Stimulated activated effector memory CD8-positive, alpha-beta T cell treated with anti-CD3 and anti-CD28 coated beads, Interleukin-12 subunit alpha, Interleukin-12 subunit beta, amount 100 ng/mL, for 72 hours (primary cell): Measurements from ENCODE around the gene TJP3.

Source experiments
- ATAC-seq: fragments of 150-1000 bp; cut with Tn5 transposase; 2 replicates; pipeline ENCODE4 v1.10.0; 2021
- DNase-seq, 2 donors: peaks; one replicate each; pipeline ENCODE4 v3.0.0; 2021 to 2022; ENCODE audit warnings: low spot score in 2 of 2
- H3K27ac Mint-ChIP-seq: one replicate; pipeline ENCODE4 v1.8.0; 2022; ENCODE audit warnings: mild to moderate bottlenecking, mixed read lengths
- H3K36me3 Mint-ChIP-seq: one replicate; pipeline ENCODE4 v1.8.0; 2022; ENCODE audit warnings: mild to moderate bottlenecking, mixed read lengths
- H3K4me1 Mint-ChIP-seq: one replicate; pipeline ENCODE4 v1.8.0; 2022; ENCODE audit warnings: mixed read lengths
- H3K4me3 Mint-ChIP-seq: one replicate; pipeline ENCODE4 v1.8.0; 2022; ENCODE audit warnings: mild to moderate bottlenecking, mixed read lengths
- H3K9me3 Mint-ChIP-seq: one replicate; pipeline ENCODE4 v1.8.0; 2022; ENCODE audit warnings: mixed read lengths

TJP3 gene

DNA sequence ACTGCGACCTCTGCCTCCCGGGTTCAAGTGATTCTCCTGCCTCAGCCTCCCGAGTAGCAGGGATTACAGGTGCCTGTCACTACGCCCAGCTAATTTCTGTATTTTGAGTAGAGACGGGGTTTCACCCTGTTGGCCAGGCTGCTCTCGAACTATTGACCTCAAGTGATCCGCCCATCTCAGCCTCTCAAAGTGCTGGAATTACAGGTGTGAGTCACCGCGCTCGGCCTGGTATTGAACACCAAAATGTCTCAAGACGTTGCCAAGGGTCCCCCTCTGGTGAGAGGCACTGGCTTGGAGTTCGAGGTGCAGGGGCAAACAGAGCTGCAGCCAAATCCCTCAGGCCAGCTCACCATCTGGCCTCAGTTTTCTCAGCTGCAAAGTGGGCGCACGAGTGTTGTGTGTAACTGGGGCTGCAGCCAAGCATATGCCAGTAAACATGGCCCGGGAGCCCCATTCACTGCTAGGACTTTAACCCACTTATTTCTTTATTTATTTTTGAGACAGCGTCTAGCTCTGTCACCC, 8.0 kb downstream of the TJP3 start:
- peaks cover 16% of the 10 kb centered on the region for H3K4me1 Mint-ChIP-seq
- no peaks in the 10 kb centered on the region for H3K36me3 Mint-ChIP-seq
- DNase-seq (no peak), ATAC-seq (no peak)
- H3K4me3 Mint-ChIP-seq: no peak overlapping the region
- no peak overlapping the region for H3K27ac Mint-ChIP-seq
- H3K9me3 Mint-ChIP-seq: no peaks in the 10 kb centered on the region

DNA sequence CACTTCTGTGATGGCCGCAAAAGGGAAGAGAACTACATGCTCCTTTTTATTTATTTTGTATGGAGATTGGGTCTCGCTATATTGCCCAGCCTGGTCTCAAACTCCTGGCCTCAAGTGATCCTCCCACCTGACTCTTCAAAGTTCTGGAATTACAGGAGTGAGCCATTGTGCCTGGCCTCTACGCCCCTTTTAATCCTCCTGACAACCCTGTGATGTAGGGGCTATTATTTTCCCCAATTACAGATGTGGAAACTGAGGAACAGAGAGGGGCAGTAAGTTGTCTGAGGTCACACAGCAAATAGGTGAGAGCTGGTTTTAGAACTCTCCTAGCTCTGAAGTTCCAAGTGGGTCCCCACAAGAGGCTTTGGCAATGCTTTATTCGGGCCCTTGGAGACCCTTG, 11.7 kb downstream of the TJP3 start:
- Mint-ChIP-seq H3K4me1 (peaks cover 11% of the 10 kb centered on the region), H3K4me3 (no peak overlapping the region), H3K36me3 (no peaks in the 10 kb centered on the region), H3K9me3 (no peaks in the 10 kb centered on the region), H3K27ac (no peak overlapping the region)
- no peak for ATAC-seq
- no peak for DNase-seq

DNA sequence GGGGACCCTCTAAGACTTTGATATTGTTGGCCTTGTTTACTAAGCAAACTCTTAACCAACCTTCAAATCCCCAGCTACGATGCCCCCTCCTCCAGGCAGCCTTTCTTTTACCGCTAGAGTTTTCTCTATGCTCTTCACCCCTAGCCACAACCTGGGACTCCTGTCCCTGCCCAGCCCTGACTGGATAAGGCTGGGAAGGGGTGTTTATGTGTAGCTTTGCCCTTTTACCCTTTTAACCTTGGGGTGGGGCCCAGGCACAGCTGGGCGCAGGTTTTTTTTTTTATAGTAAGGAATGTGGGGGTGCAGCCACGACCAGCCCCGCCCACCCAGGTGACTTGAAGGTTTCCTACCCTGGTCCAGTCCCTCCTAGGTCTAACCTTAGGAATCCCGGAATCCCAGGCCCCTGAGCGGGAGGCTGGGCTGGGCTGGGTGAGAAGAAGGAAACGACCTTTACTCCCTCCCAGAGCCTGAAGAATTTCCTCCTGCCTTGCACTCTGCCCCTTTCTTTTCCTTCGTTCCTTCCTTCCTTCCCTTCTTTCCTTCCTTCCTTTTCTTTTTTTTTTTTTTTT, 12.2 kb downstream of the TJP3 start:
- no peak overlapping the region for H3K4me3 Mint-ChIP-seq
- no peak for DNase-seq
- H3K36me3 Mint-ChIP-seq: no peaks in the 10 kb centered on the region
- no peak overlapping the region for H3K27ac Mint-ChIP-seq
- no peaks in the 10 kb centered on the region for H3K9me3 Mint-ChIP-seq
- ATAC-seq: no peak
- peaks cover 15% of the 10 kb centered on the region for H3K4me1 Mint-ChIP-seq

DNA sequence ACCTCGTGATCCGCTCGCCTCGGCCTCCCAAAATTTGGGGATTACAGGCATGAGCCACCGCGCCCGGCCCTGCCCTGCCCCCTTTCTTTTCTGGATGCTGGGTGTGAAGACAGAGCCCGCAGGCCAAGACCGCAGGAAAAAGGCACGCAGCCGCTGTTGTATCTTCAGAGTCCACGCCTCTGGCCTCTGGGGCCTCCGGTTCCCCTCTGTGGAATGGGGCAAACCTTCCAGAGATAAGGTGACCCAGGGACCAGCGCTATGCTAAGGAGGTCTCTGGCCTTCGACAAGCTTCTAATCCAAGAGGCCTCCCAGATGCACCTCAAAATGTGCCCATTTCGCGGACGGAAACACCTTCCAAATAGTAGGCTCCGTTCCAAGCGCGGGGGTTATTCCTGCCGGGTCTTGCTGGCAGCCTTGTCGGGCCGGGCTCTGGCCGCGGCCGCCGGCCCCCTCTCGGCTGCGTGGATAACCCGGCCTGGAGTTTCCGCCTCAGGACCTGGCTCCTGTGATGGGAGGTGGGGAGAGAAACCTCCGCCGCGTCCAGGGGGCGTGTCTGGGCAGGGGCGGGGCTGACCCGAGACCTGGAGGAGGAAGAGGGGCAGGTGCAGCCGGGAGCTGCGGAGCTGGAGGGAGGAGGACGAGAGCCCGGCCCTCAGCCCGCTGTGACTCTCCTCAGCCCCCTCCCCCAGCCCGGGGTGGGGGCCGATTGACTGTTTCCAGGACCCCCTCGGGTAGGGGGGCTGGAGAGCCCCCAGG, 13.1 kb downstream of the TJP3 start:
- Mint-ChIP-seq H3K27ac (no peak overlapping the region), H3K9me3 (no peaks in the 10 kb centered on the region), H3K36me3 (no peaks in the 10 kb centered on the region), H3K4me1 (peaks cover 15% of the 10 kb centered on the region), H3K4me3 (peak overlapping the region; percentile 63)
- ATAC-seq (peak; percentile 94), DNase-seq (peak; percentile 92 to 98)

DNA sequence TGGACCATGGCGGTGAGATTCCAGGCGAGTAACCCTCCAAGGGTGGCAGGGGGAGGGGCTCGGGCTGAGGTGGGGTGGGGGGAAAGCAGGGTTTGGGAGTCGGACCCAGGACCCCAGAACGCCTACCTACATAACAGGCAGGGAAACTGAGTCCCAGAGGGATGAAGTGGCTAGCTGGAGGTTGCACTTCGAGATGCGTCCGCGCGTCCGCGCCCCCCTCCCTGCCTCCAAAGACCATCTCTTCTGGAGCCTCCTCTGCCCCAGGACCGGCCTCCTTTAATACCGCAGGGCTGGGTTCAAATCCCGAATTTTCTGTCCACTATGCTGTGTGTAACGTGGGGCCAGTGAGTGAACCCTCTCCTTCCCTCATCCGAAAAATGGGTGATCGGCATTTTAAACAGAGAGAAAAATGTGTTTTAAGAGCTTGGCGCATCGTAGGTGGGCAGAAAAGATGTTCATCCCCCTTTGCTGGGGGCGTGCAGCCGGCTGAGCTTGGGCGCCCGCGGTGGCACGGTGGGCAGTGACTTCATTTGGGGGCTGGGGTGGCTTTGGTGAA, 13.8 kb downstream of the TJP3 start:
- Mint-ChIP-seq H3K4me3 (peak overlapping the region; percentile 63), H3K36me3 (no peaks in the 10 kb centered on the region), H3K9me3 (no peaks in the 10 kb centered on the region), H3K4me1 (peaks cover 15% of the 10 kb centered on the region), H3K27ac (no peak overlapping the region)
- no peak for ATAC-seq
- DNase-seq: no peak

DNA sequence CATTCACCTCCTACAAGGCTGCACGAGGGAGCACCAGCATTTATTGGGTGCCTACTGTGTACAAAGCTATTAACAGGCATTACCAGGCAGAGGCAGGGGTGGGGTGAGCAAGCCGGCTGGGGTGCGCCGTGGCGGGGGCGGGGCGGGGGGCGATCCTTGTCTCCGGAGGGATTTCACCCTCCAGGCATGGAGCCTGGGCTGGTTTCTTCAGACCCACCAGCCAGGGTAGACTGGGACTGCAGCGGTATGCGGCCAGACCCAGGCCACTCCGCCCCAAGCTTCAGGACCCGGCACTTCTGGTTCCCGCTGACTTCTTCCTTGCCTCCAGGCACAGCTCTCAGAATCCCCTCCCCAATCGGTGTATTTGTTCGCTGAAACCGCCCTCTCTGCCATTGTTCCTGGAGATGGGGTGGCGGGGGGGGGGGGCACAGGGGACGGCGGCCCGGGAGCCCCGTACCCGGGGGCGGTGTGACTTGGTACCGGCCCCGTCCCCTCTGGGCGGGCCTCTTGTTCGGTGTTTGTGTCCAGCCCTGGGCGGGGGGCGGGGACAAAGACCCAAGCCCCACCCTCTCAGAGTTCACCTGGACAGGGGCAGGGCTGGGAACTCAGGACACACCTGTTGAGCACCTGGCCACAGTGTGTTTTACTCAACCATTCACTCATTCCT, 14.4 kb downstream of the TJP3 start:
- no peak for DNase-seq
- H3K4me1 Mint-ChIP-seq: peaks cover 15% of the 10 kb centered on the region
- H3K36me3 Mint-ChIP-seq: no peaks in the 10 kb centered on the region
- peak overlapping the region; percentile 63 for H3K4me3 Mint-ChIP-seq
- H3K27ac Mint-ChIP-seq: no peak overlapping the region
- ATAC-seq: no peak
- no peaks in the 10 kb centered on the region for H3K9me3 Mint-ChIP-seq

DNA sequence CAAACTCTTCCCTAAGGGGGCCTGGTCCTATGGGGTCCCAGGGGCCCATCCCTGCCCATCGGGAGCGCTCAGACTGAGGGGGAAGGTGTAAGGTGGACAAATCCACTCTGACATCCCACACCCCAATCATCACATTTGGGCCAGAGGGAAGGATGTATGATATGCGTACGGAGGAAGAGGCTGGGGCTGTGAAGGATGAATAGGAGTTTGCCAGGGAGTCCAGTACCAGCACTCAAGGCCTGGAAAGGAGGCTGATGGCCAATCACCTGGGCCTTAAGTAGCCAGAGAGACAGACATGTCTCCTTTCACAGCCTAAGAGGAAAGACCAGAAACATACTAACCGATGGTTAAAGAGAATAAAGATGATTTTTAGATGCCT, 14.9 kb downstream of the TJP3 start:
- no peak overlapping the region for H3K27ac Mint-ChIP-seq
- no peak overlapping the region for H3K4me3 Mint-ChIP-seq
- H3K36me3 Mint-ChIP-seq: no peaks in the 10 kb centered on the region
- H3K9me3 Mint-ChIP-seq: no peaks in the 10 kb centered on the region
- DNase-seq (no peak), ATAC-seq (no peak)
- H3K4me1 Mint-ChIP-seq: peaks cover 15% of the 10 kb centered on the region

DNA sequence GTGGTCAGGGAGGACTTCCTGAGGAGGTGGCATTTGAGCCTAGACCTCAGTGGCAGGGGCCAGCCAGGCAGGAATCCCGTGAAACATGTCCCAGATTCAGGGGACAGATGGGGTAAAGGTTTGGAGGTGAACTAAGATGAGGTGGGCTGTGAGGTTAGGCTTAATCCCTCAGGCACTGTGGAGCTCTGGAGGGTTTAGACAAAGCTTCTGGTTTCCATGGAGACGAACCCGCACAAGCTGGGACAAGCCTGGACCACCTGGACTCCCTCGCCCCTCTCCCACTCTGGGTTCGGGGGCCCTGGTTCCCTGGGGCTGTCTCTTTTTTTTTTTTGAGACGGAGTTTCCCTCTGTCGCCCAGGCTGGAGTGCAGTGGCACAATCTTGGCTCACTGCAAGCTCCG, 15.7 kb downstream of the TJP3 start:
- H3K4me1 Mint-ChIP-seq: peaks cover 15% of the 10 kb centered on the region
- no peak overlapping the region for H3K27ac Mint-ChIP-seq
- H3K9me3 Mint-ChIP-seq: no peaks in the 10 kb centered on the region
- no peaks in the 10 kb centered on the region for H3K36me3 Mint-ChIP-seq
- DNase-seq (no peak), ATAC-seq (no peak)
- H3K4me3 Mint-ChIP-seq: no peak overlapping the region

DNA sequence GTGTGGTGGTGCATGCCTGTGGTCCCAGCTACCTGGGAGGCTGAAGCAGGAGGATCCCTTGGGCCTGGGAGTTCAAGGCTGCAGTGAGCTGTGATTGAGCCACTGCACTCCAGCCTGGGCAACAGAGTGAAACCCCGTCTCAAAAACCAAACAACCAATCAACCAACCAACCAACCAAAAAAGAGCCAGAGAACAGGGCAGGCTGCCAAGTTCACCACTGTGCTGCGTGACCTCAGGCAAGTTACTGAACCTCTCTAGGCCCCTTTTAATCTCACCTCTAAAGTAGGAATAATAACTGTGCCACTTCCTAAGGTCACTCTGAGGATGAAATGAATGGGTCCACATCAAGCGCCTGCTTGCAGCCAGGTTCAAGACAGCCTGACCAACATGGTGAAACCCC, 16.9 kb downstream of the TJP3 start:
- no peak overlapping the region for H3K27ac Mint-ChIP-seq
- no peaks in the 10 kb centered on the region for H3K9me3 Mint-ChIP-seq
- no peak overlapping the region for H3K4me3 Mint-ChIP-seq

DNA sequence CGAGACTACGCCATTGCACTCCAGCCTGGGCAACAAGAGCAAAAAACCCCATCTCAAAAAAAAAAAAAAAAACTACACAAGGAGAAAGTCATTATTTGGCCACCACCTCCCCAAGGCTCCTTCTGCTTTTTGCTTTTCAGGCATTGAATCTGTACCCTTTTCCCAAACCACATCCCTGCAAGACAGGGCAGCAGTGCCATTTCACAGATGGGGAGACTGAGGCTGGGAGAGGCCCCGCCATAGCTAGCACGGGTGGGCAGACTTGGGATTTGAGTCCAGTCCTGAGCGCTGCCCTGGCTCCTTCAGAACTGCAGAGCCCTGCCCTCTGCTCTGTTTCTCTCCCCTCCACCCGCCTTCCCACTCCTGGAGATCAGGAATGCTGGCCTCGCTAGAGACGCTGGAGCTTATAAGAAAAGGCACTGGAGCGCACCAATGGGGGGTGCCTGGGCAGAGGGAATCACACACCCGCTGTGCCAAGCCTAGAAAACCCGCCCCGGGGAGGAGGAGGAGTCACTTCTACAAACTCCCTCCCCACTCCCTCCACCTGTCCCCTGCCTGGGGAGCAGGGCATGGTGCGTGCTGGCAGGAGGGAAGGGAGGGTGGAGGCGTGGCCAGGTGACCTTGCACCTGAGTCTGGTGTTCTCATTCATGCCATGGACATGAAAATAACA, 17.6 kb downstream of the TJP3 start:
- peaks cover 14% of the 10 kb centered on the region for H3K4me1 Mint-ChIP-seq
- DNase-seq (no peak), ATAC-seq (no peak)
- H3K9me3 Mint-ChIP-seq: no peaks in the 10 kb centered on the region
- no peaks in the 10 kb centered on the region for H3K36me3 Mint-ChIP-seq
- no peak overlapping the region for H3K4me3 Mint-ChIP-seq
- no peak overlapping the region for H3K27ac Mint-ChIP-seq

More for the DNA sequence above, 16.9 kb downstream of the TJP3 start:
- no peak for ATAC-seq
- Mint-ChIP-seq H3K36me3 (no peaks in the 10 kb centered on the region), H3K4me1 (peaks cover 16% of the 10 kb centered on the region)
- DNase-seq: no peak

DNA sequence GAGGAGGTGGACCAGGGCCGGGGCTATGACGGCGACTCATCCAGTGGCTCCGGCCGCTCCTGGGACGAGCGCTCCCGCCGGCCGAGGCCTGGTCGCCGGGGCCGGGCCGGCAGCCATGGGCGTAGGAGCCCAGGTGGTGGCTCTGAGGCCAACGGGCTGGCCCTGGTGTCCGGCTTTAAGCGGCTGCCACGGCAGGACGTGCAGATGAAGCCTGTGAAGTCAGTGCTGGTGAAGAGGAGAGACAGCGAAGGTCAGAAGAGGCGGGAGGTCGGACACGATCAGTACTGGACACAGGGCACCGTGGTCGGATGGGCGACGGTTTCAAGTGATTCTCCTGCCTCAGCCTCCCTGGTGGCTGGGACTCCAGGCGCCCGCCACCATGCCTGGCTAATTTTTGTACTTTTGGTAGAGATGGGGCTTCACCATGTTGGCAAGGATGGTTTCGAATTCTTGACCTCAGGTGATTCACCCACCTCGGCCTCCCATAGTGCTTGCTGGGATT, 22.3 kb downstream of the TJP3 start:
- H3K27ac Mint-ChIP-seq: no peak overlapping the region
- H3K36me3 Mint-ChIP-seq: no peaks in the 10 kb centered on the region

DNA sequence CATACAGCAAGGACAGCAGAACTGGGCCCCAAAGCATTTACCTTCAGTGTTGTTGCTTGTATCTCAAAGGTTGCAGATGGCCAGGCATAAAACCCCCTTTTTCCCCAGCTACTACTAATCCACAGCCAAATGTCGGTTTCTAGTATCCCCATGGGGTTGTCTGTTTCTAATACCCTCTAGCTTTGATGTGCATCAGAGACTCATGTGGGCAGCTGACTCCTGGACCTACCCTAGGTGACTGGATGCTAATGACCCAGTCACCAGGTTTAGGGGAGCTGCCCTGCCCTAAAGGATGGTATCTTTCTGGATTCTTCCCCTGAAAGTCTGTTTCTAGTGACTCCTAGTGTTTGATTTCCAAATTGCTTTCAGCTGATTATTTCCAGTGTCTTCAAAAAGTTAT, 23.9 kb downstream of the TJP3 start:
- H3K27ac Mint-ChIP-seq: no peak overlapping the region

More for the DNA sequence above, 22.3 kb downstream of the TJP3 start:
- Mint-ChIP-seq H3K4me3 (no peak overlapping the region), H3K9me3 (no peaks in the 10 kb centered on the region), H3K4me1 (peaks cover 6% of the 10 kb centered on the region)
- no peak for ATAC-seq
- no peak for DNase-seq

DNA sequence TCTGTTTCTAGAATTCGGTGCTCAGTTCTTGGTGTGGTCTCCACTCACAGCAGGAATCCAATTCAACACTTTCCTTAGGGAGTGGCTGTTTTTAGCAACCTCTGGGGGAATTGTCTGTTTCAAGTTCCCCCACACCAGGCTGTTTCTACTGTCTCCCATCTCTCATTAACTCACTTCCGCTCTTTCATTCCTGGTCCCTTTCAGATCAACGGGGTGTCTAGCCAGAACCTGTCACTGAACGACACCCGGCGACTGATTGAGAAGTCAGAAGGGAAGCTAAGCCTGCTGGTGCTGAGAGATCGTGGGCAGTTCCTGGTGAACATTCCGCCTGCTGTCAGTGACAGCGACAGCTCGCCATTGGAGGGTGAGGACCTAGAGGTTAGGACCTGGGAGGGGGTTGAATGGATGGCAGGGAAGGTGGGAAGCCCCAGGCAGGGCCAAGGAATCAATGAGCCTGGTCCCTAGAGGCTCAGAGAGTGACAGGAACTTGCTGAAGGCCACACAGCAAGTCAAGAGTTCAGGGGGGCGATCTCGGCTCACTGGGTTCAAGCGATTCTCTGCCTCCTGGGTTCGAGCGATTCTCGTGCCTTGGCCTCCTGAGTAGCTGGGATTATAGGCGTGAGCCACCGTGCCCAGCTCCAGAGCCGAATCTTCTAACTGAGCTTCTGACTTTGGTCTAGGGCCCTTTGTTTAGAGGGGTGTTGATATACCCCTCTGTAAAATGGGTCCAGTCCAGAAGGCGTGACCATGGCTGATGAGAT, 25.5 kb downstream of the TJP3 start:
- Mint-ChIP-seq H3K27ac (no peak overlapping the region), H3K4me1 (peaks cover 12% of the 10 kb centered on the region), H3K4me3 (no peak overlapping the region), H3K9me3 (no peaks in the 10 kb centered on the region), H3K36me3 (no peaks in the 10 kb centered on the region)
- ATAC-seq (no peak), DNase-seq (no peak)

More for the DNA sequence above, 23.9 kb downstream of the TJP3 start:
- no peak for DNase-seq
- Mint-ChIP-seq H3K4me3 (no peak overlapping the region), H3K9me3 (no peaks in the 10 kb centered on the region), H3K36me3 (no peaks in the 10 kb centered on the region), H3K4me1 (peaks cover 6% of the 10 kb centered on the region)
- ATAC-seq: no peak

DNA sequence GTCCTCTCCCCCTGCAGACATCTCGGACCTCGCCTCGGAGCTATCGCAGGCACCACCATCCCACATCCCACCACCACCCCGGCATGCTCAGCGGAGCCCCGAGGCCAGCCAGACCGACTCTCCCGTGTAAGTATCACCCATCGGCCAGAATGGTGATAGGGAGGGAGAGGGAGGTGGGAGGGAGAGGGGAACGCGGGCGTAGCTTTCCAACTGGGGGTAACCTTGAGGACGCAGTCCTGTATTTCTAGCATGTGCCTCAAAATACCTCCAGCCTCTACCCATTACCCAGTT, 26.1 kb downstream of the TJP3 start:
- Mint-ChIP-seq H3K9me3 (no peaks in the 10 kb centered on the region), H3K27ac (no peak overlapping the region), H3K4me3 (no peak overlapping the region), H3K36me3 (no peaks in the 10 kb centered on the region), H3K4me1 (peaks cover 8% of the 10 kb centered on the region)
- ATAC-seq (no peak), DNase-seq (no peak)
